H1 (cell line): ENCODE measurements around the gene TAGLN3. TPM values are rescaled to one million over a fixed set of nuclear protein-coding genes. Genes with fewer than 3 reads are reported as not detected.

Experiments
- CTCF ChIA-PET: fragments of 300-600 bp; sonication (Branson Sonifier 250); formaldehyde crosslinking; loops from one replicate; lab custom pipeline; 2021; ENCODE audit not compliant: partially characterized antibody; lab: Charles Lee
- POLR2A ChIA-PET: fragments of 300-600 bp; sonication (Branson Sonifier 250); formaldehyde crosslinking; loops from one replicate; lab custom pipeline; 2021; ENCODE audit warnings: inconsistent platforms; ENCODE audit not compliant: partially characterized antibody; lab: Charles Lee
- DNase-seq, 2 experiments: peaks; one replicate each; pipeline versions ENCODE4 v3.0.0 to v3.0.0-alpha.2; 2010 to 2022; ENCODE audit warnings: low spot score in 2 of 2, low read depth in 1 of 2, mixed read lengths in 1 of 2
- FAIRE-seq: peaks from 2 replicates; lab custom pipeline; 2011; peaks lifted over from hg19 to GRCh38; lab: Jason Lieb, UNC
- H2AFZ ChIP-seq: 2 replicates; pipeline ENCODE4 v1.8.1; 2012; ENCODE audit warnings: low read length, inconsistent platforms
- H2AK5ac ChIP-seq: 2 replicates; pipeline ENCODE4 v1.6.1; 2013; ENCODE audit warnings: low read depth, low read length
- H2BK120ac ChIP-seq: replicated peaks from 2 replicates; pipeline ENCODE3; 2013; ENCODE audit warnings: low read depth, low read length, inconsistent platforms
- H2BK12ac ChIP-seq: 2 replicates; pipeline ENCODE4 v1.6.1; 2013; ENCODE audit warnings: low read depth, low read length
- H2BK15ac ChIP-seq: 2 replicates; pipeline ENCODE4 v1.6.1; 2013; ENCODE audit warnings: low read length
- H2BK20ac ChIP-seq: 2 replicates; pipeline ENCODE4 v1.6.1; 2013; ENCODE audit warnings: low read length
- H2BK5ac ChIP-seq: 2 replicates; pipeline ENCODE4 v1.6.1; 2013; ENCODE audit warnings: low read depth, low read length
- H3K14ac ChIP-seq: 2 replicates; pipeline ENCODE4 v1.6.1; 2013; ENCODE audit warnings: inconsistent platforms; ENCODE audit not compliant: insufficient read length
- H3K18ac ChIP-seq: 2 replicates; pipeline ENCODE4 v1.6.1; 2013; ENCODE audit warnings: low read length; ENCODE audit errors: extremely low read depth
- H3K23ac ChIP-seq: 2 replicates; pipeline ENCODE4 v1.6.1; 2013; ENCODE audit warnings: inconsistent platforms; ENCODE audit not compliant: insufficient read length
- H3K23me2 ChIP-seq: 2 replicates; pipeline ENCODE4 v1.6.1; 2013; ENCODE audit warnings: low read depth, low read length
- H3K27ac ChIP-seq: 2 replicates; pipeline ENCODE4 v1.6.1; 2011; ENCODE audit warnings: low read depth, low read length, inconsistent platforms
- H3K27me3 ChIP-seq, 4 experiments: replicated peaks in 1 of 4; 1 replicate in 1 of 4; 2 replicates in 3 of 4; pipeline versions ENCODE4 v1.6.1 to v1.8.1; 2011 to 2013; ENCODE audit warnings: low read length in 3 of 4, mild to moderate bottlenecking in 3 of 4, inconsistent platforms in 2 of 4, mixed read lengths in 2 of 4, moderate library complexity in 1 of 4; ENCODE audit not compliant: control insufficient read depth in 3 of 4, insufficient read depth in 3 of 4; ENCODE audit errors: extremely low read depth in 1 of 4
- H3K36me3 ChIP-seq, 4 experiments: 2 replicates each; pipeline versions ENCODE4 v1.6.1 to v1.8.1; 2011 to 2013; ENCODE audit warnings: mild to moderate bottlenecking in 4 of 4, low read length in 3 of 4, moderate library complexity in 2 of 4, control low read depth in 1 of 4, inconsistent platforms in 1 of 4; ENCODE audit not compliant: insufficient read depth in 4 of 4, control insufficient read depth in 2 of 4
- H3K4ac ChIP-seq: replicated peaks from 2 replicates; pipeline ENCODE3; 2013; ENCODE audit warnings: low read length, low read depth, mixed read lengths, inconsistent platforms; ENCODE audit not compliant: insufficient read length
- H3K4me1 ChIP-seq, 4 experiments: replicated peaks in 1 of 4; 1 replicate in 1 of 4; 2 replicates in 3 of 4; pipeline versions ENCODE4 v1.6.1 to v1.8.1; 2011 to 2013; ENCODE audit warnings: low read length in 3 of 4, inconsistent platforms in 2 of 4, mixed read lengths in 1 of 4; ENCODE audit not compliant: insufficient read depth in 4 of 4, control insufficient read depth in 3 of 4
- H3K4me2 ChIP-seq, 2 experiments: 2 replicates each; pipeline versions ENCODE4 v1.6.1 to v1.8.1; 2011 to 2013; ENCODE audit warnings: low read depth in 2 of 2, low read length in 2 of 2, control low read depth in 1 of 2, inconsistent platforms in 1 of 2, mild to moderate bottlenecking in 1 of 2; ENCODE audit not compliant: insufficient read depth in 1 of 2
- H3K4me3 ChIP-seq, 4 experiments: fragments of 200-600, 300-600 bp in 1 of 4; sonication (generic), shearing (Covaris generic), sonication (Bioruptor Twin) in 1 of 4; 2 replicates each; pipeline versions ENCODE4 v1.5.1 to v1.8.1; 2011 to 2016; ENCODE audit warnings: low read length in 4 of 4, low read depth in 3 of 4, control low read depth in 2 of 4, inconsistent platforms in 2 of 4, mild to moderate bottlenecking in 2 of 4, mixed read lengths in 1 of 4, moderate library complexity in 1 of 4; ENCODE audit not compliant: insufficient read depth in 2 of 4; ENCODE audit errors: extremely low read depth in 1 of 4
- H3K56ac ChIP-seq: replicated peaks from 2 replicates; pipeline ENCODE3; 2013; ENCODE audit warnings: low read depth, mild to moderate bottlenecking, mixed read lengths, low read length, inconsistent platforms; ENCODE audit not compliant: insufficient read length
- H3K79me1 ChIP-seq: 2 replicates; pipeline ENCODE4 v1.6.1; 2013; ENCODE audit warnings: low read depth, low read length, control low read depth
- H3K79me2 ChIP-seq, 2 experiments: 2 replicates each; pipeline versions ENCODE4 v1.6.1 to v1.8.1; 2012 to 2013; ENCODE audit warnings: low read length in 2 of 2, mild to moderate bottlenecking in 2 of 2, inconsistent platforms in 1 of 2; ENCODE audit not compliant: insufficient read depth in 2 of 2, control insufficient read depth in 1 of 2
- H3K9ac ChIP-seq, 4 experiments: replicated peaks in 1 of 4; 1 replicate in 1 of 4; 2 replicates in 3 of 4; pipeline versions ENCODE4 v1.6.1 to v1.8.1; 2011 to 2013; ENCODE audit warnings: low read depth in 3 of 4, low read length in 3 of 4, control low read depth in 2 of 4, mild to moderate bottlenecking in 2 of 4, moderate library complexity in 2 of 4, inconsistent platforms in 1 of 4; ENCODE audit errors: extremely low read depth in 1 of 4
- H3K9me3 ChIP-seq, 2 experiments: 2 replicates each; pipeline versions ENCODE4 v1.6.1 to v1.8.1; 2012 to 2013; ENCODE audit warnings: mild to moderate bottlenecking in 2 of 2, moderate library complexity in 2 of 2, control low read depth in 1 of 2, inconsistent platforms in 1 of 2, low read depth in 1 of 2, low read length in 1 of 2, mixed read lengths in 1 of 2; ENCODE audit not compliant: insufficient read depth in 2 of 2
- H4K20me1 ChIP-seq, 2 experiments: replicated peaks in 1 of 2; 2 replicates each; pipeline versions ENCODE3 to v1.8.1; 2011 to 2013; ENCODE audit warnings: inconsistent platforms in 2 of 2, low read length in 2 of 2, mild to moderate bottlenecking in 1 of 2; ENCODE audit not compliant: insufficient read depth in 2 of 2, control insufficient read depth in 1 of 2
- H4K5ac ChIP-seq: 2 replicates; pipeline ENCODE4 v1.6.1; 2013; ENCODE audit warnings: low read length, low read depth, mixed read lengths, inconsistent platforms; ENCODE audit not compliant: insufficient read length
- H4K8ac ChIP-seq: 2 replicates; pipeline ENCODE4 v1.8.0; 2013; ENCODE audit warnings: mild to moderate bottlenecking, moderate library complexity, low read length, inconsistent platforms; ENCODE audit not compliant: insufficient read depth; ENCODE audit errors: extremely low read depth
- H4K91ac ChIP-seq: replicated peaks from 2 replicates; pipeline ENCODE3; 2013; ENCODE audit warnings: low read length, mixed read lengths, inconsistent platforms; ENCODE audit not compliant: insufficient read length
- ATF2 ChIP-seq: IDR thresholded peaks from 2 replicates; pipeline ENCODE4 v1.6.1; 2012; ENCODE audit warnings: low read length, inconsistent platforms
- WGBS, 2 experiments: shearing (Covaris generic) in 1 of 2; methylation state at CpG; one replicate each; pipeline versions ENCODE4 v1.1.6 to v1.1.7; 2013 to 2015; ENCODE audit warnings: low lambda C conversion rate in 2 of 2, mixed read lengths in 2 of 2, inconsistent platforms in 1 of 2, low coverage in 1 of 2, missing lambda C conversion rate in 1 of 2; ENCODE audit not compliant: insufficient replicate concordance in 2 of 2, insufficient coverage in 1 of 2, insufficient read length in 1 of 2; ENCODE audit errors: extremely low coverage in 1 of 2, missing lambda C conversion rate in 1 of 2; 5-methylcytosine and 5-hydroxymethylcytosine counted together
- polyA plus RNA-seq, 7 experiments: library from polyadenylated mRNA; depleted of rRNA in 3 of 7; stranded (reverse) in 5 of 7; unstranded in 2 of 7; fragments of >200 nt in 5 of 7; fragments of 200-250 nt in 2 of 7; gene quantifications; 1 replicate in 5 of 7; 2 replicates in 1 of 7; 4 replicates in 1 of 7; pipeline versions ENCODE4 v1.2.1 to v1.2.3, GENCODE V29; 2011 to 2013; ENCODE audit warnings: missing spikeins in 2 of 7, mixed read lengths in 2 of 7
- total RNA-seq: library from RNA; stranded (reverse); fragmentation: NEBNext Ultra II Directional; extraction: Animal tissue kit (Norgen Biotek cat#: 25700); gene quantifications from 2 replicates; pipeline ENCODE4 v1.2.1, GENCODE V29; 2021

Gene TAGLN3
- total and polyA plus RNA-seq, 2 of the 8 experiments (the other 6 are each of a cell fraction or from before 2014, with no cell fraction given) = 6.3 to 7.5 TPM

- Histone ChIP-seq H3K56ac (no peak overlapping the region), H2BK20ac (no peak overlapping the region), H3K4ac (no peak overlapping the region), H3K14ac (no peak overlapping the region), H3K79me2 (no peaks in the 10 kb centered on the region), H4K8ac (no peak overlapping the region), H4K91ac (no peak overlapping the region), H2BK120ac (no peak overlapping the region), H3K9me3 (no peaks in the 10 kb centered on the region), H3K23ac (no peak overlapping the region), H3K27ac (no peak overlapping the region), H3K36me3 (no peaks in the 10 kb centered on the region), H2BK12ac (no peak overlapping the region), H3K27me3 (no peaks in the 10 kb centered on the region), H4K20me1 (no peaks in the 10 kb centered on the region), H4K5ac (no peak overlapping the region), H3K18ac (no peak overlapping the region), H3K9ac (no peak overlapping the region), H2BK5ac (no peak overlapping the region), H2AFZ (no peak overlapping the region), H3K4me3 (no peak overlapping the region), H2AK5ac (no peak overlapping the region), H2BK15ac (0 out of 2 replicates have a peak overlapping the region, but pooled peaks have one; percentile 9), H3K4me1 (no peaks in the 10 kb centered on the region), H3K4me2 (no peak overlapping the region), H3K23me2 (no peaks in the 10 kb centered on the region), H3K79me1 (no peaks in the 10 kb centered on the region)
- no peak for DNase-seq
- ChIA-PET POLR2A (no interaction called here), CTCF (interaction anchor here (1.0 to 15.1 kb wide), 9 partner anchors 13 to 303 kb away, joined by 3 to 258 read pairs (median 6); partner anchors contain the start of gene PHLDB2)
- no peak for TF ChIP-seq ATF2
- WGBS, 2 experiments = 93% methylated on average over 11 of the region's 11 CpGs; no CpG with 5 or more reads in 1 of the 2 experiments
- FAIRE-seq = no peak
Measured at GRCh38 chr3:111971533-111972130, 27.1 kb upstream of the TAGLN3 start.
